Frontal cortex (tissue), 4 donors: Measurements from ENCODE around the gene PIGP. TPM values are rescaled to one million over a fixed set of nuclear protein-coding genes. Genes with fewer than 3 reads are reported as not detected.
"Not testable (repeated sequence)": the region's sequence is repeated elsewhere in the genome, so short reads cannot be mapped to it uniquely, and the experiment has no call there.

Experiments used
- DNase-seq, 2 donors: peaks; one replicate each; pipeline ENCODE4 v3.0.0; 2012; ENCODE audit warnings: low spot score in 2 of 2
- FAIRE-seq: peaks from 2 replicates; lab custom pipeline; 2012; peaks lifted over from hg19 to GRCh38; lab: Jason Lieb, UNC
- total RNA-seq: library from RNA; depleted of rRNA; stranded (reverse); fragments of >200 nt; gene quantifications from one replicate; pipeline ENCODE4 v1.2.3, GENCODE V29; 2014
- donor health status: control.
- donor health status: control.
- donor health status: control.

Gene PIGP
- 5.7 TPM for total RNA-seq

DNA sequence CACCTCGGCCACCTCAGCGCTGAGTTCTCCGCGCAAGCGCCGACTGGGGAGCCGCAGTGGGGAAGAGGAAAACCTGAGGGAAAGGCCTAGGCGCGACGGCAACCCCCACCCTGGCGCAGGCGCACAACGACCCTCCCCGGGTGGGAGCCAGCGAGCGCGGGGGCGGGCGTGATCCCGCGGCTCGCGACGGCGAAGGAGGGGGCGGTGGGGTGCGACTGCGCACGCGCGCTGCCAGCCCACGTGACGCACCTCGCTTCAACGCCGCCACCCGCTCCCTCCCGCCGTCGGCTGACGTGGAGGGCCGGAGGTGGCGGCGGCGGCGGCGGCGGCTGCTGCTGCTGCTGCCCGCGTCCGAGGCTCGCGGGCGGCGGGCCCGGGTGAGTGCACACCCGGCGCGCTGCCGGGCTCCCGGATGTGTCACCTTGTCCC lies at the start of gene PIGP, which contains the start of gene TTC3:
PIGP (minus strand) TSS at position 84 of the 429 bp plus-strand sequence. CDS start 556 bp downstream, outside the sequence.
TTC3 (plus strand) TSS at position 267 of the 429 bp plus-strand sequence. CDS start 14,004 bp downstream, outside the sequence.
- FAIRE-seq: no peak

DNA sequence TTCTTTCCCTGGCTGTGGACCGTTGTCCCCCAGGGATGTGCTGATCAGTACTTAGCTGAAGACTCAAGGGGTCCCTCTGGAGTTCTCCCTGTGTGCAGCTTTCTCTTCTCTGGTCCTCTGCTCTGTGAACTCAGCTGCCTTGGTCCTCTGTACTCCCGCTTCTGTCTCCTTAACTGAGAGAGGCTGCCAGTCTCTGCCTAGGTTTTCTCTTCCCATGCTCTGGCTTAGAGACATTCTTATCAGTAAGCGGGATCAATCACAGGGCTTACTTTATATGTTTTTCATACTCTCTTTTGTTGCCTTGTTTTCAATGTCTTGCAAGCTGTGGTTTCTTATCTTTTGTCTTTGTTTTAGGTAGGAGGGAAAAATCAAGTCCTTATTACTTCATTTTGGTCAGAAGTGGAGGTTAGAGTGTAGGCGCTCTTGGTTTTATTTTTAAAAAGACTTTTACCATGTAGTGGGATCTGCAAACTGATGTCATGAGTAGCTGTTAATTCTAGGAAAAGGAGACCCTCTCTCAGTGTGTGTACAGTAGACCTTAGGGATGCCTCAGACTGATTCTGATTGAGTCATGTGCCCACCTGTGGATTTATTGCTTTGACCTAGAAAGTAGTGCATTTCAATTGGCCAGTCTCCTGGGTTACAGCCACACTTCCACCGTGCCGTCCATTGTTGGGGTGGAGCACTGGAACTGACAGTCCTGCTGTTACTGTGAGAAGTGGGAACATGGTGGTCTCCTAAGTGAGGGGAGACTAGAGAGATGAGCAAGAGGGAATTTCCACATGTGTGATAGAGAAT lies 46.7 kb upstream of the PIGP start:
- DNase-seq: no peak
- no peak for FAIRE-seq

More for the DNA sequence above, at the start of gene PIGP, which contains the start of gene TTC3:
- DNase-seq: peak; percentile 92 to 94

DNA sequence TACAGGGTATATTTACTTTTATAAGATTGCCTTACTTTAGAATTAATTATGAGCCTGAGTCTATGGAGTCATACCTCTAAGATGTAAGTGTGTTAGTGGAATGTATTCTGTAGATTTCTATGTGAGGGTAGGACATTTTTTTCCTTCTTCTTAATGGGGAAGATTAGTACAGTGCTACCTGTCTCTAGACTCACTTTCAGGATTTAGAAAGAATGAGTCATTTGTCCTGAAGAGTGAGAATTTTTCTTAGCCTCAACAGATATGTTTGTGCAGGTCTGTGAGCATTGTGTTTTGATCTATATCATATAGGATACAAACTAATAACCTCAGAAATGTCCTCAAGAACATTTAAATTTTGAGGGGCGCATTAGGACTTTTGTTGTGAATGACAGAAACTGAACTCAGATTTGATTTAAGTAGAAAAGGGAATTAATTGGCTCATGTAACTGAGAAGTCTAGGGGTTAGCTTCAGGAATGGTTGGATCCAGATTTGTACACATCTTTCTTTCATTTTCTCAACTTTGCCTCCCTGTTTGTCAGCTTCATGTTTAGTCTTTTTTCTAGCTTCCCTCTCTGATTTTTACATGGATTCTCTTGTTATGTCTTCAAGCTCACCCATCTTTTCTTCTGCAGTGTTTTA lies 45.4 kb upstream of the PIGP start:
- no peak for DNase-seq
- no peak for FAIRE-seq

DNA sequence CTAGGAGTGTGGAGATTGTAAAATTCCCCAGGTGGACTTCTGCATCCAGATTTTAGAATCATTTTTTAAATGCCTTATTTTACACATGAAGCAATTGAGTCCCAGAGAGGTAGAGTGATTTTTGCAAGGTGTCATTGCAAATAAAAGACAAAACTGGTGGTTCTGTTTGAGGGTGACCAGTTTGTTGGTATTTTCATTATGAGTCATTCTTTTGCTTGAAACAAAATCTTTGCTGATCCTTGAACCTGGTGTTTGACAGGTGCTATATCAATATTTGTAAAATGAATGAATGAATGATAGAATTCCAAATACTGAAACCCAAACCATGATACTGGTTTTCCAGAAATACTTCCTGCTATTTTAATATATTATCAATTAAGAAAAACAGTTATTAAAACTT lies 44.3 kb upstream of the PIGP start:
- FAIRE-seq: no peak

DNA sequence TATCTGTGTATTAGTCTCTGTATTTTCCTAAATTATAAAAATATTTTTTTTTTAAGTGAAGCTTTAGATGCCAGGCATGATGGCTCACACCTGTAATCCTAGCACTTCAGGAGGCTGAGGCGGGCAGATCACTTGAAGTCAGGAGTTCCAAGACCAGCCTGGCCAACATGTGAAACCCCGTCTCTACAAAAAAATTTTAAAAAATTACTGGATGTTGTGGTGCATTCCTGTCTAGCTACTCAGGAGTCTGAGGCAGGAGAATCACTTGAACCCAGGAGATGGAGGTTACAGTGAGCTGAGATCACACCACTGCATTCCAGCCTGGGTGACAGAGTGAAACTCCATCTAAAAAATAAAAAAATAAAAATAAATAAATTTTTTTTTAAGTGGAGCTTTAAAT lies 43.6 kb upstream of the PIGP start:
- DNase-seq, FAIRE-seq: not testable (repeated sequence)

More for the DNA sequence above, 44.3 kb upstream of the PIGP start:
- DNase-seq: no peak

DNA sequence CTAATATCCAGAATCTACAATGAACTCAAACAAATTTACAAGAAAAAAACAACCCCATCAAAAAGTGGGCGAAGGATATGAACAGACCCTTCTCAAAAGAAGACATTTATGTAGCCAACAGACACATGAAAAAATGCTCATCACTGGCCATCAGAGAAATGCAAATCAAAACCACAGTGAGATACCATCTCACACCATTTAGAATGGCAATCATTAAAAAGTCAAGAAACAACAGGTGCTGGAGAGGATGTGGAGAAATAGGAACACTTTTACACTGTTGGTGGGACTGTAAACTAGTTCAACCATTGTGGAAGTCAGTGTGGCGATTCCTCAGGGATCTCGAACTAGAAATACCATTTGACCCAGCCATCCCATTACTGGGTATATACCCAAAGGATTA lies 41.4 kb upstream of the PIGP start:
- not testable (repeated sequence) for DNase-seq, FAIRE-seq

DNA sequence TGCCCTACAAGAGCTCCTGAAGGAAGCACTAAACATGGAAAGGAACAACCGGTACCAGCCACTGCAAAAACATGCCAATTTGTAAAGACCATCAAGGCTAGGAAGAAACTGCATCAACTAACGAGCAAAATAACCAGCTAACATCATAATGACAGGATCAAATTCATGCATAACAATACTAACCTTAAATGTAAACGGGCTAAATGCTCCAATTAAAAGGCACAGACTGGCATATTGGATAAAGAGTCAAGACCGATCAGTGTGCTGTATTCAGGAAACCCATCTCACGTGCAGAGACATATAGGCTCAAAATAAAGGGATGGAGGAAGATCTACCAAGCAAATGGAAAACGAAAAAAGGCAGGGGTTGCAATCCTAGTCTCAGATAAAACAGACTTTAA lies 38.2 kb upstream of the PIGP start:
- not testable (repeated sequence) for FAIRE-seq

DNA sequence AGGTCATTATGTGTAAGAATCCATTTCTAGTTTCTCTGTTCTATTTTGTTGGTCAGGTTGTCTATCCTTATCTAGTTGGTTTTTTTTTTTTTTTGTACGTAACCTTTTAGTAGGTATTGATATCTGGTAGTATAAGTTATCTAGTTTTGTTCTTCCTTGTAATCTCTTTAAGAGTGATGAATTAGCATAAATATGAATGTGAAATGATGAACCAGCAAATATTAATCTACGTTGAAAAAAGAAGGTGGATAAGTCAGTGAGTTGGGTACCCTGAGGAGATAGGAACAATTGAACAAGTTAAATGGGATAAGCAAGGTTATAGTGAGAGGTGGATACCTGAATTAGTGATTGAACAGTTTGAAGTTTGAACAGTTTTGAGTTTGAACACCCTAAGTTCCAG lies 34.1 kb upstream of the PIGP start:
- DNase-seq: no peak
- FAIRE-seq: no peak

More for the DNA sequence above, 38.2 kb upstream of the PIGP start:
- DNase-seq: not testable (repeated sequence)

DNA sequence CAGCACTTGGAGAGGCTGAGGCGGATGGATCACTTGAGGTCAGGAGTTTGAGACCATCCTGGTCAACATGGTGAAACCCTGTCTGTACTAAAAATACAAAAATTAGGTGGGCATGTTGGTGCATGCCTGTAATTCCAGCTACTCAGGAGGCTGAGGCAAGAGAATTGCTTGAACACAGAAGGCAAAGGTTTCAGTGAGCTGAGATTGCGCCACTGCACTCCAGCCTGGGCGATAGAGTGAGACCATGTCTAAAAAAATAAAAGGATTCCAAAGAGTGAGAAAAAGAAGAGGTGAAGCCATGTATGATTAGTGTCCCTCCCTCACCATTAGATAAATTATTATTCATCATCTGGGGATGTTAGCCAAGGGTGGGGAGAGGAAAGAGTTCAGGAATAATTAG lies 29.9 kb upstream of the PIGP start:
- DNase-seq, FAIRE-seq: not testable (repeated sequence)

DNA sequence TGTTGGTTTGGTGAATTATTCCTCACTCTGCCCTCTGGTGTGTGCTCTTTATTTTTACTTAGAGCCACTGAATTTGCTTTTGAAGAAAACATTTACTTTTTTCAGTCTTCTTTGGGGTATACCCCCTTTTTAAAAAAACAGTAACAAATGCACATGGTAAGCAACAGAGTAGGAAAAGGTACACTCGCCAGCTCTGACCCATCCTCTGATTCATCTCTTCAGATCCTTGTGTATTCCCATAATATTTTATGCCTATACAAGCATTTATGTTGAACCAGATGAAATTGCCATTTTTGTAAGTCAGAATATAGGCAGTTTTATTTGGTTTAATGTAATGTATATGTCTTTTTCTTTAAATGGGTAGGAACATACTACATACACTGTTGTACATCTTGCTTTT lies 28.5 kb upstream of the PIGP start:
- FAIRE-seq (no peak), DNase-seq (no peak)

DNA sequence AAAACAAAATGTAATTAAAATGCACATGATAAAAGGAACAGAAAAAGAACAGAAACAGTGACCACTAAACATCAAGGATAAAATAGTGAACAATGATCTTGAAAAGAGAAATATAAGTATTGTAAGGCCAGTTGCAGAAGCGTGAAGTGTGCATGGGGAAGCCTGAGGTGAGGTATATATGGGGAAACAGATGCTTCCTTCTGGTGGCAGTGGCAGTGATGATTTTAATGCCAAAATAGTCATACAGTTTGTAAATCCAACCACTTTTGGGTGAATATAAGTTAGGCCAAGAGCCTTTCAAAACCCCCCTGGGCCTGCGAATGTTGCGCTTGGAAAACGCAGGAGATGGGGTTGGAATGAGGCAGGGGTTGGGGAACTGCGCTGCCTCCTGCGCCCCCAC lies 27.4 kb upstream of the PIGP start:
- no peak for DNase-seq
- FAIRE-seq: no peak

DNA sequence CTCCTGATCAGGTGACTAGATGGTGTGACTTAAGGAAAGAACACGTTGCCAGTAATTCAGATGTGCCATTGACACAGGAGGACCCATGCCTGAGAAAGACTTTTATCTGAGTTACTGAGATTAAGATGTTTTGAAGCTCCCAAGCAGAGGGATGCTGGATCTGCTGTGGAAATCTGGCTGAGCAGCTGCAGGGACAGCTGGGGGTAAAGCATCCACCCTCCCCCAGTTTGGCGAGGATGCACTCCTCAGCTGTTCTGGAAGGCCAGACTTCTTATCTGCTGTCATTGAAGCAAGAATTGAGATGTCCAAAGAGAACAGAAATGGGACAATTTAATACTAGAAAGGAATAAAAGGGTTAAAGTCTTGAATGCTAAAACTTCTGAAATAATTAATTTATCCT lies 25.9 kb upstream of the PIGP start:
- DNase-seq (no peak), FAIRE-seq (no peak)

DNA sequence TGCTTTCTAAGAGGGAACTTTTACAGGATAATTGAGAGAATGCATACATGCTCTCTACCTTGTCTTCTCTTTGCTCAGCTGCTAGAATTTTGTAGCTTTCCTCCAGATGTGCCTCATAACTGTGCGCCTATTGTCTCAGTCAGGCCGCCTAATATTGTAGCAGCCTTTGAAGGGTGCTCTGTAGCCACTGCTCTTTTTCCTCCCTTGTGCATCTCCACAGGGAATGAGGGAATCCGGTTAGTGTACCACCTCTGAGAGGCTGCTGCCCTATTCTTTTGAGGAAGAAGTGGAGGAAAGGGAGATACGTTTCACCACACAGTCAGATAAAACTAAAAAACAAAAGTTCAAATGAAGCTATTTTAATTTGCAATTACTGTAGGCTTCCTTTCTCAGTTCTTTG lies 22.9 kb upstream of the PIGP start:
- DNase-seq: no peak
- no peak for FAIRE-seq

DNA sequence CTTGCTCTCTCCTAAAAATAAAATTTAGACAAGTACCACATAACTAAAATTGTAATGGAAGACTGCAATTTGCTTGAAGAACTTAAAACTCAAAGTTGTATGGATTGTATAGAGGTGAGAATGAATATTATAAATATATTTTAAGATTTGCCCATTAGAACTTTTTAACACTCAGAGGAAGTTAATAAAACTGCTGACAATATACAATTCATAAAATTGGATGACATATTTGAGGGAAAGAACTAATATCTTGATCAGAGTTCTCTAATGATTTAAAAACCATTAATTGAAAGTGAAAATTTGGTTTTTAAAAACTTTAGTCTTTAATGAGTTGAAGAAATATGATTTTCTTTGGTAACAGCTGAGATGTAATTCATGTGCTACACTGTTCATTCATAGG lies 21.1 kb upstream of the PIGP start:
- DNase-seq: no peak
- FAIRE-seq: no peak

DNA sequence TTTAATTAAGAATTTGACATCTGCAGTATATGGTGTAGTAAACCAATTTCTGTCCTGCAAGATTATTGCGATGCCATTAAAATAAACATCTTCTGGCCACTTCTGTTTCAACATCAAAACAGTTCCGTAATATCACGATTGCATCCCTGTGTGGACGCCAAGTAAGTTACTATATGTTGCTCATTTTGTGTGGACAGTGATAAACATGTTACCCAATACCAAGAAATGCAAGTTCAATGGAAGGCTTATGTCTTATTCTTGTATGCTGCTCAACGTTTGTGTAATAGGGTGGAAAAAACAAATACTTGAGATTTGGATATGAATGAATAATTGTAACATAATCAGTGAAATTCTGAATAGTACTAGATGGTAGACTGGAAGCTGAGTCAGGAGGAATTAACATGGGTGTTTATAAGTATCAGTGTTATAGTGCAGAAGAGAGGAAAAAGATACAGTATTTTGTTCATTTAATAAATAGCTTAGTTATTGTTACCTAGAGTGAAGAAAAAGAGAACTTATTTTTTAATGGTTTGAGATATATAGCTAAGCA lies 15.4 kb upstream of the PIGP start:
- peak; percentile 3 for FAIRE-seq
- DNase-seq: no peak

DNA sequence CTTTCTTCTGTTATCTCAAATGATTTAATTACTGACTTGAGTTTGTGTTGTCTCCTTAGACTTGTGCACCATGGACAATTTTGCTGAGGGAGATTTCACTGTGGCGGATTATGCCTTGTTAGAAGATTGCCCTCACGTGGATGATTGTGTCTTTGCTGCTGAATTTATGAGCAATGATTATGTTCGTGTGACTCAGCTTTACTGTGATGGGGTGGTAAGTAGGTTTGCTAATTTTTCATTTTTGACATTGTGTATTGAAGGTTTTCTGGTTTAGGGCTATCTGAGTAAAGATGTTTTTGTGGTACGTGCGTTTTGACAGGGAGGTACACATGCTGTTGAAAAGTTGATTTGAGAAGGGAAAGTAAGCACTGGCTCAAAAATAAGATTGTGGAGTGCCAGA lies 14.3 kb upstream of the PIGP start:
- DNase-seq (no peak), FAIRE-seq (peak; percentile 66)

DNA sequence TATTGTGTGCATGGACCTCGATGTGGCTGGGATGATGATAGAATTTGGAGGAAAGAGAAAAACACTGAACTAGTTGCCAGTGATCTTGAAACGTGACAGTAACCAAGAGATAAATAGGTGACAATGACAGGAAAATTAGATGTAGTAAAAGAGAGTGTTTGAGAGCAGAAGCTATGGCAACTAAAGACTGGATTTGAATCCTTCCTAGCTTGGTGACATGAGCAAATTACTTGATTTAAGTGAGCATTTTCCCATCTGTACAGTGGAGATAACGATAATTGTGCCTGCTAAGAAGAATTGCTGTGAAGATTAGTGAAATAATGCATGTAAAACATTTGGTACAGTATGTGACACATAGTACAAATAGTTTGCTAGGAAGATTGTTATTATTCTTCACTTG lies 12.9 kb upstream of the PIGP start:
- no peak for DNase-seq
- FAIRE-seq: no peak

DNA sequence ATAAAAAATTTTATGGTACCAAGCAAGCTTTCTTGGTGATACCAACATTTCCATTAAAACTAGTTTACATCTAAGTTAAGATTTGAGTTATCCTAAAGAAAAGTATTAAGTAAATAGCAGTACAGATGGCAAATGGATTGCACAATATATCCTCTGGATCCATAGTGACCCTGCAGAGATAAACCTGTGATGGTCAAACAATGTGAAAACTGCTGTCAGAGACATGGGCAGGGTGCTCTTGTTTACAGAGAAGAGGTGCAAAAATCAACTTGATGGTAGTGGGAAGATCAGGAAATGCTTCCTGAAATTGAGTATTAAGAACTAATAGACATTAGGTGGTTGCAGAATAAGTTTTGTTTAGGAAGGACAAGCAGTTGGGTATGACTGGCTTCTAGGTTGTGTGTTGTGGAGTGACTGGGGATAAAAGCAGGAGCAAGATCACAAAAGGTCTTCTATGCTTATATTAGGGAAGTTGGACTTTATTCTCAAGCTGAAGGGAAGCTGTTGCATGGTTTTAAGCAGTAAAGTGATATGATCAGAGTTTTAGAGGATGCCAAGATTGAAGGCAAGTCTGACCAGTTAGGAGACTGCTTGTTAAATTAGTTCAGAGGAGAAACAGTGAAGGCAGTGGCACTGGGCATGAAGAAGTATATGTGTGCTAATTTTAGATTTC lies 10.1 kb upstream of the PIGP start:
- DNase-seq (no peak), FAIRE-seq (no peak)

DNA sequence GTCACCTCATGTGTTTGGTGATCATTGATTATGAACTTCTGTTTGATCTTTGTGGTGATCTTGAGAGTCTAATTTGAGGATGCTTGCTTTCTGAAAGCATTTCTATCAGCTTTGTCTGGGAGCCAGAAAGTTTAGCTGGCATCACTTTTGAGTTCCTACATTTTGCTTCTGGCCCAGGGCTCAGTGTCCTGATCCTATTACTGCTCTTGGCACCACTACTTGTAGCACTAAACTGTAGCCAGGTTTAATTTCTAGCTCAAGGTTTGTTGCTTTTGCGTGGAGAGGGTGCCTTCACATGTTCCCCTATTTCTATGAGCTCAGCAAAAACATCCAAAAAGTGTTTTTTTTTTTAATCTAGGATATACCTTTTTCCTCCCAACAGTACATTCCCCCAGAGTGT lies 9.5 kb upstream of the PIGP start:
- no peak for FAIRE-seq
- no peak for DNase-seq

DNA sequence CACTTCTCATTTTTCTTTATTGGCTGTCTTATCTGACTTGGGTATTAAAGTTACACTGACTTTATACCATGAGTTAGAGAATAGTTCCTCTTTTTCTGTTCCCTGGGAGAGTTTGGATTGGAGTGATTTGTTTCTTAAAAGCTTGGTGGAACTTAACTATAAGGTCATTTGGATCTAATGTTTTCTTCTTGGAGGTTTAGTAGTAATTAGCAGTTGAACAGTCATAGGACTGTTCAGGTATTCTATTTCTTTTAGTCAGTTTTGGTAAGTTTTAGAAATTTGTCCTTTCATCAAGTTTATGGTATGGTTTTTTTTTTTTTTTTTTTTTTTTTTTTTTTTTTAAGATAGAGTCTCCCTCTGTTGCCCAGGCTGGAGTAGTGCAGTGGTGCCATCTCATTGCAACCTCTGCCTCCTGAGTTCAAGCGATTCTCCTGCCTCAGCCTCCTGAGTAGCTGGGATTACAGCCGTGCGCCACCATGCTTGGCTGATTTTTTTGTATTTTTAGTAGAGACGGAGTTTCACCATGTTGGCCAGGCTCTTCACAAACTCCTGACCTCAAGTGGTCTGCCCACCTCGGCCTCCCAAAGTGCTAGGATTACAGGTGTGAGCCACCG lies 6.4 kb upstream of the PIGP start:
- FAIRE-seq (no peak), DNase-seq (no peak)
